ENCODE results near the gene ESRRA. TPM values are rescaled to one million over a fixed set of nuclear protein-coding genes. Genes with fewer than 3 reads are reported as not detected.

Gene ESRRA
- total RNA-seq, 1 experiment from 2014 or later: 66.9 TPM

DNA sequence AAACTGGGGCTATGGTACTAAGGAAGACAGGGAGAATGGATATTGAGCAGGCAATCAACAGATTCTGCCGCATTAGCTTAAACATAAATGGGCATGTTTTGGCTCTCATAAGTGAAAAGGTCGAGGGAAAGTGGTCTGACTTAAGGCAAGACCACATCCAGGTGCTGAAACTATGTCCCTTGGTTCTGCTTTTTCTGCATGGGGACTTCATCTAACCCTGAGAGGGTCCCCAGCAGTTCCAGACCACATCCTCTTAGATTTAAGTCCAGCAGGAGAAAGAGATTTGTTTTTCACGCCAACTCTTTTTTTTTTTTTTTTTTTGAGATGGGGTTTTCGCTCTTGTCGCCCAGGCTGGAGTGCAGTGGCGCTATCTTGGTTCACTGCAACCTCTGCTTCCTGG is 59.1 kb downstream of the ESRRA start:
- Histone ChIP-seq H3K36me3 (ENCODE audit: control insufficient read depth, insufficient read depth, low read length) (peaks cover 8% of the 10 kb centered on the region), H3K4me1 (peaks cover 23% of the 10 kb centered on the region), H3K9me3 (no peaks in the 10 kb centered on the region), H3K27me3 (replicated peaks; ENCODE audit: control insufficient read depth, insufficient read depth, low read length) (no peaks in the 10 kb centered on the region), H3K4me3 (ENCODE audit: low read depth, low read length) (no peak overlapping the region)
- Mint-ChIP-seq H3K9me3 (ENCODE audit: unreplicated experiment) (no peaks in the 10 kb centered on the region), H3K4me3 (ENCODE audit: unreplicated experiment) (no peak overlapping the region), H3K4me1 (ENCODE audit: low read depth, unreplicated experiment) (peaks cover 14% of the 10 kb centered on the region), H3K36me3 (ENCODE audit: insufficient read depth, unreplicated experiment) (peaks cover 95% of the 10 kb centered on the region), H3K27ac (ENCODE audit: unreplicated experiment) (no peak overlapping the region), H3K27me3 (ENCODE audit: insufficient read depth, unreplicated experiment) (no peaks in the 10 kb centered on the region)
- TF ChIP-seq, protein P1, sequence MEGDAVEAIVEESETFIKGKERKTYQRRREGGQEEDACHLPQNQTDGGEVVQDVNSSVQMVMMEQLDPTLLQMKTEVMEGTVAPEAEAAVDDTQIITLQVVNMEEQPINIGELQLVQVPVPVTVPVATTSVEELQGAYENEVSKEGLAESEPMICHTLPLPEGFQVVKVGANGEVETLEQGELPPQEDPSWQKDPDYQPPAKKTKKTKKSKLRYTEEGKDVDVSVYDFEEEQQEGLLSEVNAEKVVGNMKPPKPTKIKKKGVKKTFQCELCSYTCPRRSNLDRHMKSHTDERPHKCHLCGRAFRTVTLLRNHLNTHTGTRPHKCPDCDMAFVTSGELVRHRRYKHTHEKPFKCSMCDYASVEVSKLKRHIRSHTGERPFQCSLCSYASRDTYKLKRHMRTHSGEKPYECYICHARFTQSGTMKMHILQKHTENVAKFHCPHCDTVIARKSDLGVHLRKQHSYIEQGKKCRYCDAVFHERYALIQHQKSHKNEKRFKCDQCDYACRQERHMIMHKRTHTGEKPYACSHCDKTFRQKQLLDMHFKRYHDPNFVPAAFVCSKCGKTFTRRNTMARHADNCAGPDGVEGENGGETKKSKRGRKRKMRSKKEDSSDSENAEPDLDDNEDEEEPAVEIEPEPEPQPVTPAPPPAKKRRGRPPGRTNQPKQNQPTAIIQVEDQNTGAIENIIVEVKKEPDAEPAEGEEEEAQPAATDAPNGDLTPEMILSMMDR (IDR thresholded peaks at IDR 0.05; ENCODE audit: insufficient read depth in 1 of 2, low read depth in 1 of 2, low read length in 1 of 2, severe bottlenecking in 1 of 2, unreplicated experiment in 1 of 2): no peak
- intact Hi-C loops (cut with micrococcal nuclease; ENCODE audit: unreplicated experiment): no loop called here
- BruUV-seq (replicated peaks): no TSS peak
- CTCF ChIA-PET: no interaction called here
- no peak for DNase-seq
- POLR2A ChIA-PET: no interaction called here

DNA sequence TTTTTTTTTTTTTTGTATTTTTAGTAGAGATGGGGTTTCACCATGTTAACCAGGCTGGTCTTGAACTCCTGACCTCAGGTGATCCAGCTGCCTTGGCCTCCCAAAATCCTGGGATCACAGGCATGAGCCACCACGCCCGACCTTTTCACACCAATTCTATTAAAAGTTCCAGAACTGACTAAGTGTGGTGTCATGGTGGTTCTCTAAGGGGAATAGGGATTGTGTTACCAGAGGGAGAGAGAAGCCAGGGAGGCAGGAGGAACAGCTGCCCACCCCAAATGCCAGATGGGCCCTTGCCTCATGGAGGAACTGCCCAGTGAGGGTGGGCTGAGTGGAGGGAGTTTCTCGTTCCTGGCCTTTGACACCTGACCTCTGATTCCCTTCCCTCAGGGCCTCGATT is 59.6 kb downstream of the ESRRA start:
- Histone ChIP-seq H3K9me3 (no peaks in the 10 kb centered on the region), H3K36me3 (ENCODE audit: control insufficient read depth, insufficient read depth, low read length) (peaks cover 8% of the 10 kb centered on the region), H3K4me1 (peaks cover 18% of the 10 kb centered on the region), H3K27me3 (replicated peaks; ENCODE audit: control insufficient read depth, insufficient read depth, low read length) (no peaks in the 10 kb centered on the region), H3K4me3 (ENCODE audit: low read depth, low read length) (no peak overlapping the region)
- TF ChIP-seq, protein P1 (IDR thresholded peaks at IDR 0.05; ENCODE audit: insufficient read depth in 1 of 2, low read depth in 1 of 2, low read length in 1 of 2, severe bottlenecking in 1 of 2, unreplicated experiment in 1 of 2): no peak
- Mint-ChIP-seq H3K36me3 (ENCODE audit: insufficient read depth, unreplicated experiment) (peaks cover 97% of the 10 kb centered on the region), H3K4me3 (ENCODE audit: unreplicated experiment) (no peak overlapping the region), H3K9me3 (ENCODE audit: unreplicated experiment) (no peaks in the 10 kb centered on the region), H3K27me3 (ENCODE audit: insufficient read depth, unreplicated experiment) (no peaks in the 10 kb centered on the region), H3K4me1 (ENCODE audit: low read depth, unreplicated experiment) (peaks cover 9% of the 10 kb centered on the region), H3K27ac (ENCODE audit: unreplicated experiment) (no peak overlapping the region)
- DNase-seq: no peak
- no TSS peak for BruUV-seq (replicated peaks)
- ChIA-PET CTCF (no interaction called here), POLR2A (no interaction called here)
- intact Hi-C loops (cut with micrococcal nuclease; ENCODE audit: unreplicated experiment): no loop called here

Small RNAs within 50 kb of the gene (microRNA-seq; reads per million reads assigned to microRNA genes)
- gene MIR7155: not detected

Other genes starting within 250 kb of the ESRRA start
- 24.0 and 29.6 TPM in 2 replicates for gene MACROD1, start 139.4 kb upstream of the ESRRA start, total RNA-seq (2022)
- 293 and 297 TPM in 2 replicates for gene STIP1, start 119.4 kb upstream of the ESRRA start, total RNA-seq (2022)
- gene FERMT3, start 98.8 kb upstream of the ESRRA start, total RNA-seq (2022): 3.3 and 4.3 TPM in 2 replicates
- gene TRPT1, start 79.3 kb upstream of the ESRRA start, total RNA-seq (2022): 32.1 and 36.8 TPM in 2 replicates
- gene NUDT22, start 79.2 kb upstream of the ESRRA start, total RNA-seq (2022): 31.9 and 33.4 TPM in 2 replicates
- gene DNAJC4, start 75.0 kb upstream of the ESRRA start, total RNA-seq (2022): 22.3 and 22.9 TPM in 2 replicates
- gene VEGFB, start 70.9 kb upstream of the ESRRA start, total RNA-seq (2022): 60.6 and 61.7 TPM in 2 replicates
- gene FKBP2, start 64.4 kb upstream of the ESRRA start, total RNA-seq (2022): 70.2 and 76.8 TPM in 2 replicates
- 162 and 185 TPM in 2 replicates for gene PPP1R14B, start 58.6 kb upstream of the ESRRA start, total RNA-seq (2022)
- gene PLCB3, start 54.0 kb upstream of the ESRRA start, total RNA-seq (2022): 37.5 and 40.6 TPM in 2 replicates
- 50.5 and 51.6 TPM in 2 replicates for gene BAD, start 20.9 kb upstream of the ESRRA start, total RNA-seq (2022)
- gene GPR137, start 19.7 kb upstream of the ESRRA start, total RNA-seq (2022): 52.2 and 58.5 TPM in 2 replicates
- not detected in 2 replicates for gene KCNK4, start 14.2 kb upstream of the ESRRA start, total RNA-seq (2022)
- gene CATSPERZ, start 5.2 kb upstream of the ESRRA start, total RNA-seq (2022): 12.8 and 16.7 TPM in 2 replicates
- gene TRMT112, start 12.0 kb downstream of the ESRRA start, total RNA-seq (2022): 235 and 246 TPM in 2 replicates
- 269 and 306 TPM in 2 replicates for gene PRDX5, start 12.6 kb downstream of the ESRRA start, total RNA-seq (2022)
- 3.6 and 3.9 TPM in 2 replicates for gene CCDC88B, start 34.7 kb downstream of the ESRRA start, total RNA-seq (2022)
- 95.7 and 98.6 TPM in 2 replicates for gene RPS6KA4, start 53.6 kb downstream of the ESRRA start, total RNA-seq (2022)